SK-N-SH (cell line): ENCODE results near the gene INAVA. TPM values are rescaled to one million over a fixed set of nuclear protein-coding genes. Genes with fewer than 3 reads are reported as not detected.

ENCODE experiments used
- CTCF ChIA-PET: fragments of 300-600, 350-600 bp; formaldehyde crosslinking; extraction: SDS; loops from one replicate; lab custom pipeline; 2021; lab: Yijun Ruan, JAX
- POLR2A ChIA-PET: fragments of 350-600 bp; sonication (Branson Sonifier 250); formaldehyde crosslinking; extraction: SDS; loops from one replicate; lab custom pipeline; 2020; ENCODE audit warnings: antibody characterized with exemption, inconsistent platforms; lab: Yijun Ruan, JAX
- DNase-seq: peaks from one replicate; pipeline ENCODE4 v3.0.0; 2012
- H2AFZ ChIP-seq: fragments of 200-600 bp; sonication (generic); 2 replicates; pipeline ENCODE4 v1.8.1; 2016; ENCODE audit warnings: antibody characterized with exemption, mild to moderate bottlenecking, low read depth
- H3F3A ChIP-seq: fragments of 200-600 bp; sonication (generic); replicated peaks from 2 replicates; pipeline ENCODE3; 2016; ENCODE audit warnings: antibody characterized with exemption, mild to moderate bottlenecking; ENCODE audit not compliant: insufficient read depth
- H3K27ac ChIP-seq, 2 experiments: fragments of 200-500 bp in 1 of 2; fragments of 200-600 bp in 1 of 2; sonication (Bioruptor generic) in 1 of 2; sonication (generic), shearing (Covaris generic) in 1 of 2; 2 replicates each; pipeline versions ENCODE4 v1.5.1 to v1.6.1; 2014 to 2016; ENCODE audit warnings: low read depth in 2 of 2, inconsistent platforms in 1 of 2, low read length in 1 of 2, mild to moderate bottlenecking in 1 of 2, mixed read lengths in 1 of 2
- H3K27me3 ChIP-seq: fragments of 200-600 bp; sonication (generic), shearing (Covaris generic); 2 replicates; pipeline ENCODE4 v1.6.1; 2016; ENCODE audit warnings: mixed run types; ENCODE audit not compliant: insufficient read depth
- H3K36me3 ChIP-seq, 2 experiments: fragments of 200-500 bp in 1 of 2; fragments of 200-600 bp in 1 of 2; sonication (Bioruptor generic) in 1 of 2; sonication (generic) in 1 of 2; replicated peaks in 1 of 2; 2 replicates each; pipeline versions ENCODE3 to v1.5.1; 2014 to 2016; ENCODE audit warnings: low read length in 1 of 2, mild to moderate bottlenecking in 1 of 2; ENCODE audit not compliant: insufficient read depth in 2 of 2, control insufficient read depth in 1 of 2
- H3K4me1 ChIP-seq, 2 experiments: fragments of 200-500 bp in 1 of 2; fragments of 200-600 bp in 1 of 2; sonication (Bioruptor generic) in 1 of 2; sonication (generic), shearing (Covaris generic) in 1 of 2; 2 replicates each; pipeline versions ENCODE4 v1.5.1 to v1.6.1; 2014 to 2016; ENCODE audit warnings: low read depth in 1 of 2, low read length in 1 of 2, mixed run types in 1 of 2; ENCODE audit not compliant: insufficient read depth in 2 of 2, control insufficient read depth in 1 of 2
- H3K4me2 ChIP-seq: fragments of 200-600 bp; sonication (generic), shearing (Covaris generic); 2 replicates; pipeline ENCODE4 v1.6.1; 2017; ENCODE audit warnings: mixed run types
- H3K4me3 ChIP-seq, 2 experiments: fragments of 200-500 bp in 1 of 2; fragments of 200-600 bp in 1 of 2; sonication (Bioruptor generic) in 1 of 2; sonication (generic), shearing (Covaris generic) in 1 of 2; 2 replicates each; pipeline versions ENCODE4 v1.5.1 to v1.8.1; 2014 to 2016; ENCODE audit warnings: low read depth in 2 of 2, inconsistent platforms in 1 of 2, low read length in 1 of 2, mild to moderate bottlenecking in 1 of 2, mixed read lengths in 1 of 2, moderate library complexity in 1 of 2
- H3K79me2 ChIP-seq: fragments of 200-600 bp; sonication (generic); 2 replicates; pipeline ENCODE4 v1.8.1; 2017; ENCODE audit warnings: mild to moderate bottlenecking; ENCODE audit not compliant: insufficient read depth
- H3K9ac ChIP-seq: fragments of 200-600 bp; sonication (generic); 2 replicates; pipeline ENCODE4 v1.6.1; 2017; ENCODE audit warnings: mixed run types
- H3K9me2 ChIP-seq: fragments of 200-600 bp; sonication (generic); 2 replicates; pipeline ENCODE4 v1.6.1; 2017; ENCODE audit warnings: mixed run types
- H3K9me3 ChIP-seq: fragments of 200-600 bp; sonication (generic); 2 replicates; pipeline ENCODE4 v1.6.1; 2017; ENCODE audit warnings: mixed run types, mild to moderate bottlenecking, moderate library complexity
- H4K20me1 ChIP-seq: fragments of 200-600 bp; sonication (generic); 2 replicates; pipeline ENCODE4 v1.6.1; 2017; ENCODE audit warnings: mild to moderate bottlenecking, mixed run types; ENCODE audit not compliant: insufficient read depth
- CTCF ChIP-seq: fragments of 200-600 bp; sonication (generic); IDR thresholded peaks from 2 replicates; pipeline ENCODE4 v1.6.1; 2017; ENCODE audit warnings: antibody characterized with exemption, mild to moderate bottlenecking, moderate library complexity
- FOSL2 ChIP-seq: IDR thresholded peaks from 2 replicates; pipeline ENCODE4 v1.4.0; 2012; ENCODE audit warnings: low read depth, mild to moderate bottlenecking, moderate library complexity, borderline replicate concordance
- IRF3 ChIP-seq: fragments of 150-350 bp; IDR thresholded peaks from 2 replicates; pipeline ENCODE4 v1.6.1; 2016; ENCODE audit warnings: mild to moderate bottlenecking, low read depth, low read length
- JUND ChIP-seq: IDR thresholded peaks from 2 replicates; pipeline ENCODE4 v1.4.0; 2012
- POLR2AphosphoS5 ChIP-seq: IDR thresholded peaks from 2 replicates; pipeline ENCODE4 v1.6.1; 2012; ENCODE audit warnings: low read depth, low read length
- RCOR1 ChIP-seq: fragments of 150-350 bp; IDR thresholded peaks from 2 replicates; pipeline ENCODE4 v1.6.1; 2017; ENCODE audit warnings: antibody characterized with exemption, low read length
- RFX5 ChIP-seq: IDR thresholded peaks from 2 replicates; pipeline ENCODE4 v1.6.1; 2012; ENCODE audit warnings: mild to moderate bottlenecking, improper control_type of control experiment, low read length
- RXRA ChIP-seq: IDR thresholded peaks from 2 replicates; pipeline ENCODE4 v1.4.0; 2012; ENCODE audit warnings: low read depth, mild to moderate bottlenecking, borderline replicate concordance
- SMC3 ChIP-seq: IDR thresholded peaks from 2 replicates; pipeline ENCODE4 v1.6.1; 2012; ENCODE audit warnings: low read depth, low read length, improper control_type of control experiment
- TAF1 ChIP-seq: IDR thresholded peaks from 2 replicates; pipeline ENCODE4 v1.6.1; 2012; ENCODE audit warnings: low read depth, mild to moderate bottlenecking, low read length, moderate library complexity, borderline replicate concordance
- TEAD4 ChIP-seq: IDR thresholded peaks from 2 replicates; pipeline ENCODE4 v1.4.0; 2012; ENCODE audit warnings: mild to moderate bottlenecking, borderline replicate concordance; ENCODE audit not compliant: insufficient read depth
- YY1 ChIP-seq: IDR thresholded peaks from 2 replicates; pipeline ENCODE4 v1.4.0; 2012; ENCODE audit warnings: low read depth, mild to moderate bottlenecking
- WGBS: methylation state at CpG from one replicate; pipeline ENCODE4 v1.1.6; 2017; ENCODE audit warnings: low lambda C conversion rate; 5-methylcytosine and 5-hydroxymethylcytosine counted together
- polyA plus RNA-seq, 3 experiments: library from polyadenylated mRNA; depleted of rRNA; stranded (reverse); fragments of >200 nt; gene quantifications; 2 replicates each; pipeline ENCODE4 v1.2.3, GENCODE V29; 2012
- TF ChIP-seq, protein P1 (sequence below): IDR thresholded peaks from 2 replicates; pipeline ENCODE4 v1.4.0; 2012; ENCODE audit warnings: low read depth, borderline replicate concordance
- TF ChIP-seq, protein P2 (sequence below): IDR thresholded peaks from 2 replicates; pipeline ENCODE4 v1.6.1; 2012; ENCODE audit warnings: mild to moderate bottlenecking, low read depth, low read length, moderate library complexity

The INAVA gene
- polyA plus RNA-seq, 1 of the 3 experiments (the other 2 are of a cell fraction) = 0.12 TPM

DNA sequence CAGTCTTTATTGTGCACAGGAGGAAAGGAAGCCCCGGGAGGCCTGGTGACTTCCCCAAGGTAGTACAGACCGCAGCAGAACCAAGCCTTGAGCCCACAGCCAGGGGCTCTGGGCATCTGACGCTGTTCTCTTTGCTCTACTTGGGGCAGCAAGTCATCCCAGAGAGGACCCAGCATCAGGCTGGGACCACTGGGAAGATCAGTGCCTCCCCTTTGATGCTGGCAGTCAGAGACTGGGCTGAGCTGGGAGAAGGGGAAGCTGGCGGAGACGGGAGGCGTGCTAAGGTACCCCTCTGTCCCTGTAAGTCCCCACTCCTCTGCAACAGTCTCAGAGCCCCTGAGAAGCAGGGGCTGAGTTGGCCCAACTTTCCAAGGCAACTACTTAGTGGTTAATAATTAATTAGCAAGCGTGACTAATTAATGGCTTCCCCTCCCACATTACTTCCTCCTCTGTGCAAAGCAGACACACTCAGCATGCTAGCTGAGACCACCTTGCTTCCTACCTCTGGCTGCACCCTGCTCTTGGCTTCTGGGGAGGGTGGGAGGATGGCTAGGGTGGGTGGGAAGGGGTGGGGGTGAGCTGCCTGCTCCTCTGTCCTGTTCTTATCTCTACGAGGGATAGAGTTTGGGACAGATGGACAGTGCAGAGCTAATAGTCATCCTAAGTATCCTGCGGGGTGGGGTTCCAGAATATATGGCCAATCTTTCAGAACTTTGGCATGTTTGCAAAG, 1.3 kb downstream of the INAVA start:
- Histone ChIP-seq H3K27ac (no peak overlapping the region), H3K9ac (no peak overlapping the region), H3K79me2 (no peaks in the 10 kb centered on the region), H3K4me2 (no peak overlapping the region), H3K27me3 (no peaks in the 10 kb centered on the region), H3K4me1 (no peaks in the 10 kb centered on the region; a peak in 1 of 4 replicates), H3K9me3 (no peaks in the 10 kb centered on the region), H3K9me2 (no peaks in the 10 kb centered on the region), H3K36me3 (no peaks in the 10 kb centered on the region), H4K20me1 (no peaks in the 10 kb centered on the region), H3F3A (no peaks in the 10 kb centered on the region), H3K4me3 (no peak overlapping the region), H2AFZ (no peak overlapping the region)
- POLR2A ChIA-PET = interaction anchor here (0.6 kb wide), 1 partner anchor 19 kb away, joined by 3 read pairs; no protein-coding TSS in a partner anchor
- TF ChIP-seq RCOR1 (no peak), JUND (no peak), RXRA (no peak), SMC3 (no peak), POLR2AphosphoS5 (no peak), YY1 (no peak), RFX5 (no peak), FOSL2 (no peak), CTCF (no peak), TEAD4 (no peak), TAF1 (no peak), IRF3 (no peak)
- TF ChIP-seq, protein P1, sequence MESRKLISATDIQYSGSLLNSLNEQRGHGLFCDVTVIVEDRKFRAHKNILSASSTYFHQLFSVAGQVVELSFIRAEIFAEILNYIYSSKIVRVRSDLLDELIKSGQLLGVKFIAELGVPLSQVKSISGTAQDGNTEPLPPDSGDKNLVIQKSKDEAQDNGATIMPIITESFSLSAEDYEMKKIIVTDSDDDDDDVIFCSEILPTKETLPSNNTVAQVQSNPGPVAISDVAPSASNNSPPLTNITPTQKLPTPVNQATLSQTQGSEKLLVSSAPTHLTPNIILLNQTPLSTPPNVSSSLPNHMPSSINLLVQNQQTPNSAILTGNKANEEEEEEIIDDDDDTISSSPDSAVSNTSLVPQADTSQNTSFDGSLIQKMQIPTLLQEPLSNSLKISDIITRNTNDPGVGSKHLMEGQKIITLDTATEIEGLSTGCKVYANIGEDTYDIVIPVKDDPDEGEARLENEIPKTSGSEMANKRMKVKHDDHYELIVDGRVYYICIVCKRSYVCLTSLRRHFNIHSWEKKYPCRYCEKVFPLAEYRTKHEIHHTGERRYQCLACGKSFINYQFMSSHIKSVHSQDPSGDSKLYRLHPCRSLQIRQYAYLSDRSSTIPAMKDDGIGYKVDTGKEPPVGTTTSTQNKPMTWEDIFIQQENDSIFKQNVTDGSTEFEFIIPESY = no peak
- TF ChIP-seq, protein P2, sequence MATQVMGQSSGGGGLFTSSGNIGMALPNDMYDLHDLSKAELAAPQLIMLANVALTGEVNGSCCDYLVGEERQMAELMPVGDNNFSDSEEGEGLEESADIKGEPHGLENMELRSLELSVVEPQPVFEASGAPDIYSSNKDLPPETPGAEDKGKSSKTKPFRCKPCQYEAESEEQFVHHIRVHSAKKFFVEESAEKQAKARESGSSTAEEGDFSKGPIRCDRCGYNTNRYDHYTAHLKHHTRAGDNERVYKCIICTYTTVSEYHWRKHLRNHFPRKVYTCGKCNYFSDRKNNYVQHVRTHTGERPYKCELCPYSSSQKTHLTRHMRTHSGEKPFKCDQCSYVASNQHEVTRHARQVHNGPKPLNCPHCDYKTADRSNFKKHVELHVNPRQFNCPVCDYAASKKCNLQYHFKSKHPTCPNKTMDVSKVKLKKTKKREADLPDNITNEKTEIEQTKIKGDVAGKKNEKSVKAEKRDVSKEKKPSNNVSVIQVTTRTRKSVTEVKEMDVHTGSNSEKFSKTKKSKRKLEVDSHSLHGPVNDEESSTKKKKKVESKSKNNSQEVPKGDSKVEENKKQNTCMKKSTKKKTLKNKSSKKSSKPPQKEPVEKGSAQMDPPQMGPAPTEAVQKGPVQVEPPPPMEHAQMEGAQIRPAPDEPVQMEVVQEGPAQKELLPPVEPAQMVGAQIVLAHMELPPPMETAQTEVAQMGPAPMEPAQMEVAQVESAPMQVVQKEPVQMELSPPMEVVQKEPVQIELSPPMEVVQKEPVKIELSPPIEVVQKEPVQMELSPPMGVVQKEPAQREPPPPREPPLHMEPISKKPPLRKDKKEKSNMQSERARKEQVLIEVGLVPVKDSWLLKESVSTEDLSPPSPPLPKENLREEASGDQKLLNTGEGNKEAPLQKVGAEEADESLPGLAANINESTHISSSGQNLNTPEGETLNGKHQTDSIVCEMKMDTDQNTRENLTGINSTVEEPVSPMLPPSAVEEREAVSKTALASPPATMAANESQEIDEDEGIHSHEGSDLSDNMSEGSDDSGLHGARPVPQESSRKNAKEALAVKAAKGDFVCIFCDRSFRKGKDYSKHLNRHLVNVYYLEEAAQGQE = no peak
- DNase-seq = no peak
- CTCF ChIA-PET = interaction anchor here (0.6 kb wide), 1 partner anchor 155 kb away, joined by 3 read pairs; no protein-coding TSS in a partner anchor
- WGBS = 74% methylated on average over 8 of the region's 9 CpGs
